GM10266 (cell line): ENCODE results near the gene LDLRAD2.

ENCODE experiments used
- DNase-seq: peaks from one replicate; pipeline ENCODE4 v3.0.0; 2012; ENCODE audit errors: extremely low spot score
- CTCF ChIP-seq: IDR thresholded peaks from 2 replicates; pipeline ENCODE4 v1.5.1; 2012; ENCODE audit warnings: mild to moderate bottlenecking, low read depth; ENCODE audit not compliant: control insufficient read depth, insufficient read depth; ENCODE audit errors: missing control alignments

The LDLRAD2 gene

DNA sequence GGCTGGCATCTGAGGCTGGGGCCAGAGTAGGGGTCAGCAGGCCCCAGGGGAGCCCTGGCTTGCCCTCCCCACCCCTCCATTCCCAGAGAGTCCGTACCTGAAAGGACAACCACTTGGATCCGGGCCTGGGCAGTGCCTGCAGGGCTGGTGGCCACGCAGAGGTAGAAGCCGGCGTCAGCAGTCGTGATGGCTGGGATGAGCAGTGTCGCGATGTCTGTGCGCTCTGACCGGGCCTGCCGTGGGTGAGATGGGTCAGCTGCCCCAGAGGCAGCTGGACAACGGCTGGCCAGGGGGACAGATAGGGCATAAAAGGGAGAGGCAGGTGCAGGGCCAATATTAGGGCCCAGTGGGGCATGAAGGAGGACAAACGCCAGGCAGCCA lies 42.7 kb downstream of the LDLRAD2 start:
- no peak for TF ChIP-seq CTCF
- DNase-seq, result no peak

DNA sequence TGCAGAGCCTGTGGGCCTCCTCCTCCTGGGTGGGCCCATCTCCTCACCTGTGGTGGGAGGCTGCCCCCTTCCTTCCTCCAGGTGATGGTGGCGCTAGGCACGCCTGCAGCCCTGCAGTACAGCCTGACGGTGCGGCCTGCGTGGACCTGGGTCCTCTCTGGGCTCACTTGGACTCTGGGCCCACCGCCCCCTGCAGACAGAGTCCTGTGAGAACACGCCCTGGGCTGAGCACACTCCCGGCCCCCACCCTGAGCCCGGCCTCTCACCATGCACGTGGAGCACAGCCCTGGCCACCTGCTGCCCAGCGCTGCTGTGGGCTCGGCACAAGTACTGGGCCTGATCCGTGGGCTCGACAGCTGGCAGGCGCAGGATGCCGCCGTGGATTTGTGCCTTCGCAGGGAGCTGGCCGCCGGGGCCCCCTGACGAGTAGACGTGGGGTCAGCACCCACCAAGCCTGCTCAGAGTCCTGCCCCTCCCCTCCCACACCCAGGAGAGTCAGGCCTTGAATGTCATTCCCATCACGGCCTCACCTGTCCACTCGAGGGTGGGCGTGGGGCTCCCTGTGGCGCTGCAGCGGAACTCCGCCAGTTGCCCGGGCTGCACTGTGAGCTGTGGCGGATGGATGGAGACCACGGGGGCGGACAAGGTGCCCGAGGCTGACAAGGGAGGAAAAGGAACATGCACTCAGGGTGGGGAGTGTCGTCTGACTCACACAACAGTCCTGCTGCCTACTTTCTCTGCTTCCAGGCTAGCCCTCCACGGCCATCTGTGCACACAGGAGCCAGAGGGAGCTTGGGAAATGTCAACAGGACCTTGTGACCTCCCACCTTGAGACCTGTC lies 43.4 kb downstream of the LDLRAD2 start:
- DNase-seq, result no peak

DNA sequence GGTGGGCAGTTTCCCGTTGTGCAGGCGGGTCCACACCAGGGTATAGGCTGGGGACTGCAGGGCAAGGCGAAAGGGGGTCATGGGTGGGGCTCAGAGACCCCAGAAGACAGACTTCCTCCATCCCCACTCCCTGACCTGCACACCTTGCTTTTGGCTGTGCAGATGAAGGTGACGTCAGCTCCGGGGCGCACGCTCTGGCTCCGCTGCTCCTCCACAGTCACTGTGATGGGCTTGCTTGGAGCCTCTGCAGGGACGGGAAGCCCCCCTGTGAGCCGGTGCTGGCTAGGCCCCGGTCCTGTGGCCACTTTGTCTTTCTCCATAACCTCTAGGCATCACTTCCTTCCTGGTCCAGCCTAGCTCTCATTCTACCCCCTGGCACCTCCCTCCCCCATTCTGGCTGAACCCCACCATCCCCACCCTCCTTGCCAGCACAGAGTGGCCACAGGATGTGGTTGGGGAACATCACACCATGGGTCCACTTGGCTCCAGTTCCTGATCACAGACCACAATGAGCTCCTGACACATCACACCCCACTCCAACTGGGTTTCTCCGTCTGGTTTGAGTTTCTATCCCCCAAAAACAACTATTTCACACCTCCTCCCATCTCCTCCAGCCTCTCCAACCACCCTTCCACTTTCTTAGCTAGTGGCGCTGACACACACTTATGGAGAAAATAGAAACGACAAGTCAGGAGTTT lies 45.2 kb downstream of the LDLRAD2 start:
- DNase-seq, result no peak
- no peak for TF ChIP-seq CTCF

More for the DNA sequence above, 43.4 kb downstream of the LDLRAD2 start:
- no peak for TF ChIP-seq CTCF

DNA sequence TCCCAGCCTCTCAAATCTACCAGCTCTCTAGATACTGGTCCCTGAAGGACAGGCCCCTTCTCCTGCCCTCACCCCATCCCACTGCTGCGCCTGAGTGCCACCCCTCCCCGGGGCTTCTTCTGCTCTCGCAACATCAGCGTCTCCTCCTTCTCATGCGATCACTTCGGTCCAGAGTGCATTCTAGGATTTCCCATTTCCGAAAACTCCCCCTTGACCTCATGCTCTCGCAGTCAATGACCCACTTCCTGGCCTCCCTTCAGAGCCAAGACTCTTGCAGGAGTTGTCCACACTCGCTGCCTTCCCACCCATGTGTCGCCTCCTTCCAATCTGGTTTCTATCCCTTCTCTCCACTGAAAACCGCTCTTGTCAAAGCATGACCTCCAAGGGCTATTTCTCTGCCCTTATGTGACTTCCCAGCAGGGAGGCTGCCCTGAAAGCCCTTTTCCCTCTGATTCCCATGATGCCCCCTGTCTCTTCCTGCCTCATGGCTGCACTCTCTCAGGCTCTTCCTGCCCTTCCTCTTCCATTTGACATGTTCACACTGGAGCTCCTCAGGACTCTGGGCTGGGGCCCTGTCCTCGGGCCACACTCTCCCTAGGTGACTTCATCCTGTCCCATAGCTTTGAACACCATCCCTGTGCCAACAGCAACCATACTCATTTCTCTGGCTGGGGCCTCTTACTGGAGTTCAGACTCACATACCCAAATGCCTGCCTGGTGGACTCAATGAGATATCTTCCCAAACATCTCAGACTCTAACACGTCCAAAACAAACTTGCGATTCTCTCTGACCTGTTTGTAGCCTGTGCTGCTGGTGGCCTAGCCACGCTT lies 46.0 kb downstream of the LDLRAD2 start:
- no peak for TF ChIP-seq CTCF
- no peak for DNase-seq

GRCh38 chr1:21859669-21860179 lies 47.7 kb downstream of the LDLRAD2 start:
- DNase-seq, result no peak
- no peak for TF ChIP-seq CTCF

DNA sequence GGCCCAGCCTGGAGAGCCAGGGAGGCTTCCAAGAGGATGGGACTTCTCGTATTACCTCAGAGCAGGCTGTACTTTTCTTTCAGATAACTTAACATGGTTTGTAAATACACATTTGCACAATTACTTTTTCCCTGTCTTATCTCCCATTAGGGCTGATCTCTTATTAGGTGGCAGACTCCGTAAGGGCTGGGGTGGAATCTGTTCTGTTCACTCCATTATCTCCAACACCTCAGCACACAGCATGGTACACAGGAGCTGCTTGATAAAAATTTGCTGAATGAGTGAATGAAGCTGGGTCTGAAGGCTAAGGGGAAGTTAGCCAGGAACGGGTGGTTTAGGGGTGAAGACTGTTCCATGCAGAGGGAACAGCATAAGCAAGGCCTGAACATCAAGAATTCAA lies 48.9 kb downstream of the LDLRAD2 start:
- no peak for DNase-seq

More for the DNA sequence above, 48.9 kb downstream of the LDLRAD2 start:
- no peak for TF ChIP-seq CTCF
